ENCODE results near the gene CARMIL3.
"Not testable (repeated sequence)": the region's sequence is repeated elsewhere in the genome, so short reads cannot be mapped to it uniquely, and the experiment has no call there.

CARMIL3 gene

GRCh38 chr14:24042746-24043145 lies 9.1 kb upstream of the CARMIL3 start:
- no peak for DNase-seq

- not testable (repeated sequence) for DNase-seq
Measured at GRCh38 chr14:24049002-24049401, 2.8 kb upstream of the CARMIL3 start.

GRCh38 chr14:24050753-24051152 lies 1.1 kb upstream of the CARMIL3 start:
- DNase-seq: not testable (repeated sequence)

- no peak for DNase-seq
Measured at GRCh38 chr14:24051176-24051788, 527 bp upstream of the CARMIL3 start.

GRCh38 chr14:24052656-24053547 lies 1.1 kb downstream of the CARMIL3 start:
- no peak for DNase-seq

- no peak for DNase-seq
Measured at GRCh38 chr14:24053548-24054323, 1.9 kb downstream of the CARMIL3 start.

GRCh38 chr14:24054324-24054641 lies 2.5 kb downstream of the CARMIL3 start:
- DNase-seq: no peak

- DNase-seq: no peak
Measured at GRCh38 chr14:24054646-24055045, 2.8 kb downstream of the CARMIL3 start.

- no peak for DNase-seq
Measured at GRCh38 chr14:24055971-24056799, 4.4 kb downstream of the CARMIL3 start.

GRCh38 chr14:24056800-24057184 lies 5.0 kb downstream of the CARMIL3 start:
- no peak for DNase-seq

- DNase-seq: no peak
Measured at GRCh38 chr14:24057271-24057670, 5.5 kb downstream of the CARMIL3 start.

- no peak for DNase-seq
Measured at GRCh38 chr14:24057867-24058259, 6.1 kb downstream of the CARMIL3 start.

- DNase-seq: peak; percentile 60 to 75
Measured at GRCh38 chr14:24058260-24058950, 6.6 kb downstream of the CARMIL3 start.

- DNase-seq: no peak
Measured at GRCh38 chr14:24058951-24059475, 7.2 kb downstream of the CARMIL3 start.

GRCh38 chr14:24059841-24060388 lies 8.1 kb downstream of the CARMIL3 start:
- no peak for DNase-seq

- DNase-seq: no peak
Measured at GRCh38 chr14:24060443-24060842, 8.6 kb downstream of the CARMIL3 start.

GRCh38 chr14:24060984-24061913 lies 9.4 kb downstream of the CARMIL3 start:
- no peak for DNase-seq

- DNase-seq: no peak
Measured at GRCh38 chr14:24062216-24062980, 10.6 kb downstream of the CARMIL3 start.

- no peak for DNase-seq
Measured at GRCh38 chr14:24063263-24063836, 11.5 kb downstream of the CARMIL3 start.

All from hippocampal formation (tissue), 2 donors.